HepG2 (cell line): ENCODE results near the gene ZNF474.

Experiments used
- CTCF ChIP-seq: sonication (generic); formaldehyde crosslinking; IDR thresholded peaks from 2 replicates; pipeline ENCODE4 v1.5.0; 2020; ENCODE audit warnings: mild to moderate bottlenecking, missing genetic modification reagents, moderate library complexity
- GABPA ChIP-seq, 2 experiments: IDR thresholded peaks; 2 replicates each; pipeline ENCODE4 v1.6.1; 2011 to 2016; ENCODE audit warnings: low read depth in 2 of 2, low read length in 1 of 2, missing biosample characterization in 1 of 2, missing genetic modification characterization in 1 of 2
- MNT ChIP-seq: fragments of 450-650 bp; IDR thresholded peaks from 2 replicates; pipeline ENCODE4 v1.6.1; 2016
- NR1H2 ChIP-seq: sonication (generic); formaldehyde crosslinking; IDR thresholded peaks from 2 replicates; pipeline ENCODE4 v1.8.1; 2022; ENCODE audit warnings: low read depth, missing genetic modification reagents, borderline replicate concordance
- RNF2 ChIP-seq: fragments of 450-650 bp; conservative IDR thresholded peaks from 2 replicates; pipeline ENCODE4 v1.6.1; 2016; ENCODE audit warnings: low read depth
- ZNF740 ChIP-seq: sonication (generic); formaldehyde crosslinking; IDR thresholded peaks from 2 replicates; pipeline ENCODE4 v1.4.0; 2020; ENCODE audit warnings: missing genetic modification reagents

GRCh38 chr5:122169350-122170103 is 40.2 kb downstream of the ZNF474 start:
- no peak for TF ChIP-seq CTCF
- TF ChIP-seq RNF2 = no peak
- no peak for TF ChIP-seq NR1H2 (CRISPR knock-in tag)
- TF ChIP-seq ZNF740 = no peak
- no peak for TF ChIP-seq MNT
- TF ChIP-seq GABPA (IDR thresholded peaks at IDR 0.05; ENCODE audit: low read depth, low read length) = no peak
- TF ChIP-seq GABPA (CRISPR knock-in tag; IDR thresholded peaks at IDR 0.05; ENCODE audit: low read depth) = no peak
